Adrenal gland (tissue), 12 donors: ENCODE data around the gene TNRC18. TPM values are rescaled to one million over a fixed set of nuclear protein-coding genes. Genes with fewer than 3 reads are reported as not detected.
A peak's percentile ranks its signal among the peaks of the same experiment; 100 is the strongest.
"Not testable (repeated sequence)": the region's sequence is repeated elsewhere in the genome, so short reads cannot be mapped to it uniquely, and the experiment has no call there.

Experiments
- DNase-seq, 7 donors: peaks; one replicate each; pipeline ENCODE4 v3.0.0-alpha.2; 2019 to 2020
- H3K27ac ChIP-seq, 5 donors: fragments of 200-600 bp; sonication (generic) in 4 of 5; 1 replicate in 3 of 5; 2 replicates in 2 of 5; pipeline versions ENCODE4 v1.5.1 to v1.8.0; 2016 to 2020; ENCODE audit warnings: mild to moderate bottlenecking in 1 of 5
- H3K27me3 ChIP-seq: fragments of 200-600 bp; 2 replicates; pipeline ENCODE4 v1.8.0; 2021
- H3K36me3 ChIP-seq, 2 donors: fragments of 200-600 bp; replicated peaks in 1 of 2; 1 replicate in 1 of 2; 2 replicates in 1 of 2; pipeline versions ENCODE4 v1.5.1 to v1.8.0; 2018 to 2022
- H3K4me1 ChIP-seq, 2 donors: fragments of 200-600 bp; replicated peaks in 1 of 2; 1 replicate in 1 of 2; 2 replicates in 1 of 2; pipeline versions ENCODE4 v1.5.1 to v1.8.0; 2018 to 2021
- H3K4me3 ChIP-seq, 4 donors: fragments of 200-600 bp; sonication (generic) in 3 of 4; one replicate each; pipeline ENCODE4 v1.5.1; 2016 to 2018
- H3K9me3 ChIP-seq, 3 donors: fragments of 200-600 bp; sonication (generic) in 1 of 3; replicated peaks in 1 of 3; 1 replicate in 2 of 3; 2 replicates in 1 of 3; pipeline versions ENCODE4 v1.5.1 to v1.8.0; 2016 to 2021
- CTCF ChIP-seq, 6 experiments: fragments of 450-650 bp in 4 of 6; fragments of 200-600 bp in 2 of 6; sonication (generic) in 1 of 6; IDR thresholded peaks; 1 replicate in 5 of 6; 2 replicates in 1 of 6; pipeline versions ENCODE4 v1.5.1 to v1.8.0; 2016 to 2021; ENCODE audit warnings: antibody characterized with exemption in 6 of 6, mild to moderate bottlenecking in 2 of 6, moderate library complexity in 1 of 6
- POLR2A ChIP-seq, 2 donors: fragments of 450-650 bp; IDR thresholded peaks; one replicate each; pipeline ENCODE4 v1.6.1; 2017; ENCODE audit warnings: antibody characterized with exemption in 2 of 2, mild to moderate bottlenecking in 2 of 2, moderate library complexity in 1 of 2
- WGBS, 4 donors: extraction: QIAGEN DNeasy Blood & Tissue Kit in 2 of 4; methylation state at CpG; one replicate each; pipeline versions ENCODE4 v1.1.5 to v1.1.7; 2013 to 2017; 5-methylcytosine and 5-hydroxymethylcytosine counted together
- intact Hi-C, 2 donors: fragments of 100-400 bp; cut with DNase I; formaldehyde crosslinking; loops; one replicate each; pipeline versions ENCODE4 v1.14.1 to v1.15.0; 2022 to 2023
- polyA plus RNA-seq, 3 donors: library from polyadenylated mRNA; stranded (reverse); fragments of 200-250 nt in 2 of 3; fragments of 350-450 nt in 1 of 3; fragmentation: Illumina TruSeq in 1 of 3; extraction: RNeasy Lipid Tissue Mini Kit (QIAGEN cat#74804) in 1 of 3; gene quantifications; one replicate each; pipeline ENCODE4 v1.2.3, GENCODE V29; 2013 to 2014
- total RNA-seq, 9 donors: library from RNA; depleted of rRNA in 4 of 9; stranded (reverse); fragments of >200 nt in 4 of 9; fragments of 120-200 nt in 1 of 9; fragmentation: NEBNext Ultra II Directional in 1 of 9; extraction: Animal tissue kit (Norgen Biotek cat#: 25700) in 1 of 9; gene quantifications; one replicate each; pipeline versions ENCODE4 v1.1.0 to v1.2.4, GENCODE V29; 2013 to 2023
- donor health status: healthy with polysubstance abuse.
- donor health status: Bipolar disorder and iron deficiency.
- donor health status: DM: yes; HTN: yes; CAD: no.
- donor health status: DM: no; HTN: no; CAD: no.
- donor health status: DM: no; HTN: no; CAD: no.
- donor health status: DM: yes; HTN: yes; CAD: no.

Gene TNRC18
- total and polyA plus RNA-seq, 12 donors = 8.9 to 120 (median 55.4) TPM

GRCh38 chr7:5373300-5373699 is 50.3 kb downstream of the TNRC18 start:
- Histone ChIP-seq H3K27ac (no peak overlapping the region), H3K36me3 (peaks cover 0 to 73% of the 10 kb centered on the region in 2 donors), H3K4me1 (peaks cover 0 to 3% of the 10 kb centered on the region in 2 donors)

DNA sequence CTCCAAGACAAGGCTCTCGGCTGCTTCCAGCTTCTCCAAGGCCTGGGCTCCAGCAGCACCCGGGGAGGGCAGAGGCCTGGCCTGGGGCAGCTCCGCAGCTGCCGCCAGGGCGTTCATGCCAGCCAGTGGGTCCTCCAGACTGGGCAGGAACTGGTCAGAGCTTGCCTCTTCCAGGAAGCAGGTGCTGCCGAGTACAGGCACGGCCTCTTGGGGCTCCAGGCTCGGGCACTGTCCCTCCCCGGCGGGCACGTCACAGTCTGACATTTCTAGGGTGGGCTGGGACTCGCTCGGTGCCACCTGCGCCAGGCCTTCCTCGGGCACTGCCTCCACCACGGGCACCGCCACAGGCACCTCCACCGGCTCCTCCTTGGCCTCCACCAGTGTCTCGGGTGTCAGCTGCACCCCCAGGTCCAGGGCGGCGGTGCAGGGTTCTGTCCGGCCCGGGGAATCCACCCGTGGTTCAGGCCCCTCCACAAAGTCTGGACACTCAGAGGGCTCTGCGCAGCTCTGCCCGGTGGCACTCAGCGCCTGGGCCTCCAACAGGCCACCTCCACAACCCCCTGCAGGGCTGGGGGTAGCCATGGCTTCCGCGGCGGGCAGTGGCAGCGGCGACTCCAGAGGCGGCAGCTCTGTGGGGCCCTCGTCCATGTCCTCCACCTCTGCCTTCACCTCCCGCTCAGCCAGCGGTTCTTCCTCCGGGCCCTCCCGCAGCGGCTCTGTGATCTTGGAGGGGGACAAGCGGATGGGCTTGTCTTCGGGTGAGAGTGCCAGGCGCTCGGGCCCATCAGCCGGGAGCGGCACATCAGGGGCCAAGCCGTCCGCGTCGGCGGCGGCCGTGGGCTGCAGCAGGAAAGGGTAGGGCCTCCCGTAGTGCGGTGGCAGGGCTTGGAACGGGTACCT is 52.9 kb downstream of the TNRC18 start:
- no peak for DNase-seq
- Histone ChIP-seq H3K27ac (peak overlapping the region in 1 of 5 donors; percentile 14), H3K27me3 (no peaks in the 10 kb centered on the region), H3K36me3 (peaks cover 0 to 54% of the 10 kb centered on the region in 2 donors), H3K4me3 (no peak overlapping the region), H3K9me3 (no peaks in the 10 kb centered on the region), H3K4me1 (peaks cover 6 to 9% of the 10 kb centered on the region in 2 donors)
- WGBS, 4 donors = 93 to 98% (median 96%) methylated on average over 23 to 55 of the region's 55 CpGs
- TF ChIP-seq POLR2A (IDR thresholded peaks at IDR 0.05) (no peak), CTCF (IDR thresholded peaks at IDR 0.05) (no peak)
- intact Hi-C loops = no loop called here

More at GRCh38 chr7:5373300-5373699, 50.3 kb downstream of the TNRC18 start:
- WGBS, 4 donors = 92 to 96% (median 94%) methylated on average over 2 to 6 of the region's 6 CpGs
- intact Hi-C loops = no loop called here
- no peak for DNase-seq
- no peaks in the 10 kb centered on the region for H3K27me3 ChIP-seq
- H3K9me3 ChIP-seq = no peaks in the 10 kb centered on the region
- no peak overlapping the region for H3K4me3 ChIP-seq
- TF ChIP-seq CTCF (IDR thresholded peaks at IDR 0.05) (no peak), POLR2A (IDR thresholded peaks at IDR 0.05) (no peak)

DNA sequence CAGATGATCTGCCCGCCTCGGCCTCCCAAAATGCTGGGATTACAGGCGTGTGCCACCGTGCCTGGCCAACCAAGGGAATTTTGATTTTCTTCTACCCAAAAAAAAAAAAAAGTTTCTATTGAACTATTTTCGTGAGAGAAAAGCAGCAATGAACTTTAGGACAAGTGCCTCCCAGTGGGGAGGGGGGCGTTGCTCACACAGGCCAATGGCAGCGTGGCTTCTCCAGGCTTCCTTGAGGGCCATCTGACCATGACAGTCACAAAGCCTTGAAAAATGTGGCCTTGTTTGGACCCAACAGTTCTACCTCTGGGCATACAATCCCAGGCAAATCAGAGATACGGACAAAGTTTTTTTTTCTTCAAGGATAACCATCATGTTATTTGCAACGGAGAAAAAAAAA is 56.0 kb downstream of the TNRC18 start:
- H3K9me3 ChIP-seq = no peaks in the 10 kb centered on the region
- no peak for TF ChIP-seq POLR2A (IDR thresholded peaks at IDR 0.05)
- TF ChIP-seq CTCF (IDR thresholded peaks at IDR 0.05) = no peak
- peaks cover 6 to 9% of the 10 kb centered on the region in 2 donors for H3K4me1 ChIP-seq
- WGBS, 4 donors = 41 to 61% (median 43%) methylated on average over 9 of the region's 9 CpGs
- peak overlapping the region in 4 of 5 donors; percentile 30 to 57 (median 37) for H3K27ac ChIP-seq
- intact Hi-C loops = loop anchor here (10.0 kb wide), 2 partner anchors 77 to 87 kb away; no protein-coding TSS in a partner anchor
- peak; percentile 77 to 92 (median 90) for DNase-seq
- peaks cover 0 to 26% of the 10 kb centered on the region in 2 donors for H3K36me3 ChIP-seq
- H3K4me3 ChIP-seq = no peak overlapping the region
- no peaks in the 10 kb centered on the region for H3K27me3 ChIP-seq

DNA sequence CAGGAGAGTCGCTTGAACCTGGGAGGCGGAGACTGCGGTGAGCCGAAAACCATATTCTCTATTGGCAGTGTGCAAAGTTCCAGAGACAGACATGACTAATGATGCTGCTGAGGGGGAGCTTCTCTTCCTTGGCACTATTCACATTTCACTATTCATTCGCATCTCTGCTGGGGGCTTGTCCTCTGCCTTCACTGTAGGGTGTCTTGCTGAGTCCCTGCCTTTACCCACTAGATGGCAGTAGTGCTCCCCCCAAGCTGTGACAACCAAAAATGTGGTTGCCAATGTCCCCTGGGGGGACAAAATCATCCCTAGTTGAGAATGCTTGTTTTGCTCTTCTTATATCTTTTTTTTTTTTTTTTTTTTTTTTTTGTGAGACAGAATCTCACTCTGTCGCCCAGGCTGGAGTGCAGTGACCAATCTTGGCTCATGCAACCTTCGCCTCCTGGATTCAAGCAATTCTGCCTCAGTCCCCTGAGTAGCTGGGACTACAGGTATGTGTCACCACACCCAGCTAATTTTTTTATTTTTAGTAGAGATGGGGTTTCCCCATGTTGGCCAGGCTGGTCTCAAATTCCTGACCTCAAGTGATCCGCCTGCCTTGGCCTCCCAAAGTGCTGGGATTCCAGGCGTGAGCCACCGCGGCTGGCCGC is 57.5 kb downstream of the TNRC18 start:
- peak; percentile 77 to 95 (median 91) for TF ChIP-seq CTCF (IDR thresholded peaks at IDR 0.05)
- 59 to 69% (median 66%) methylated on average over 8 to 12 of the region's 12 CpGs for WGBS, 4 donors
- intact Hi-C loops = loop anchor here (10.0 kb wide), 2 partner anchors 79 to 89 kb away; no protein-coding TSS in a partner anchor
- H3K9me3 ChIP-seq, H3K27me3 ChIP-seq, H3K4me1 ChIP-seq, H3K4me3 ChIP-seq: not testable (repeated sequence)
- Histone ChIP-seq H3K27ac (peak overlapping the region in 2 of 5 donors; percentile 57 to 61), H3K36me3 (peaks cover 0 to 30% of the 10 kb centered on the region in 2 donors)
- peak; percentile 74 to 91 (median 83) for DNase-seq
